ENCODE results near the gene GCNT4.

Gene GCNT4

GRCh38 chr5:75059912-75060545 lies 7.7 kb upstream of the GCNT4 start:
- no peaks in the 10 kb centered on the region for H4K20me1 ChIP-seq (ENCODE audit: insufficient read depth, low read length)
- peaks cover 20% of the 10 kb centered on the region for H3K4me1 ChIP-seq (ENCODE audit: low read length)
- H3K9me2 ChIP-seq (replicated peaks; ENCODE audit: insufficient read depth, low read length) = no peaks in the 10 kb centered on the region
- H3K4me3 ChIP-seq (ENCODE audit: low read length) = no peak overlapping the region
- no peaks in the 10 kb centered on the region for H3K36me3 ChIP-seq (replicated peaks; ENCODE audit: insufficient read depth, low read length)
- no peak overlapping the region for H3K4me2 ChIP-seq (ENCODE audit: low read depth, low read length)
- no peak overlapping the region for H3K9ac ChIP-seq (ENCODE audit: low read length)
- H2AFZ ChIP-seq (ENCODE audit: low read length) = no peak overlapping the region
- no peak for TF ChIP-seq CTCF (IDR thresholded peaks at IDR 0.05; ENCODE audit: low read length)
- TF ChIP-seq EZH2 (optimal IDR thresholded peaks at IDR 0.05; ENCODE audit: low read depth, low read length) = no peak
- no peak overlapping the region for H3K27ac ChIP-seq (ENCODE audit: low read length)
- no peak for DNase-seq
- peaks cover 9% of the 10 kb centered on the region for H3F3A ChIP-seq (ENCODE audit: insufficient read depth, low read length)
- H3K79me2 ChIP-seq (ENCODE audit: low read length) = no peaks in the 10 kb centered on the region
- H3K27me3 ChIP-seq (replicated peaks; ENCODE audit: insufficient read depth, low read length) = no peaks in the 10 kb centered on the region
- H3K9me3 ChIP-seq (replicated peaks; ENCODE audit: insufficient read depth, low read length) = no peaks in the 10 kb centered on the region

- Histone ChIP-seq H3K4me1 (ENCODE audit: low read length) (peaks cover 17% of the 10 kb centered on the region), H2AFZ (ENCODE audit: low read length) (no peak overlapping the region), H3K4me3 (ENCODE audit: low read length) (no peak overlapping the region), H4K20me1 (ENCODE audit: insufficient read depth, low read length) (no peaks in the 10 kb centered on the region), H3K9me3 (replicated peaks; ENCODE audit: insufficient read depth, low read length) (no peaks in the 10 kb centered on the region), H3K4me2 (ENCODE audit: low read depth, low read length) (no peak overlapping the region), H3K9ac (ENCODE audit: low read length) (no peak overlapping the region), H3K36me3 (replicated peaks; ENCODE audit: insufficient read depth, low read length) (no peaks in the 10 kb centered on the region), H3F3A (ENCODE audit: insufficient read depth, low read length) (peaks cover 8% of the 10 kb centered on the region), H3K27me3 (replicated peaks; ENCODE audit: insufficient read depth, low read length) (no peaks in the 10 kb centered on the region), H3K27ac (ENCODE audit: low read length) (no peak overlapping the region), H3K9me2 (replicated peaks; ENCODE audit: insufficient read depth, low read length) (no peaks in the 10 kb centered on the region), H3K79me2 (ENCODE audit: low read length) (no peaks in the 10 kb centered on the region)
- no peak for DNase-seq
- TF ChIP-seq EZH2 (optimal IDR thresholded peaks at IDR 0.05; ENCODE audit: low read depth, low read length) (no peak), EZH2phosphoT487 (IDR thresholded peaks at IDR 0.05; ENCODE audit: low read length) (no peak), CTCF (IDR thresholded peaks at IDR 0.05; ENCODE audit: low read length) (no peak)
These were observed 6.7 kb upstream of the GCNT4 start for GRCh38 chr5:75058986-75059535.

GRCh38 chr5:75057561-75057960 lies 5.2 kb upstream of the GCNT4 start:
- TF ChIP-seq EZH2phosphoT487 (IDR thresholded peaks at IDR 0.05; ENCODE audit: low read length) = no peak
- Histone ChIP-seq H3K36me3 (replicated peaks; ENCODE audit: insufficient read depth, low read length) (no peaks in the 10 kb centered on the region), H3K4me1 (ENCODE audit: low read length) (peaks cover 2% of the 10 kb centered on the region; the same call in 1 of the 2 replicates), H2AFZ (ENCODE audit: low read length) (no peak overlapping the region), H3K4me2 (ENCODE audit: low read depth, low read length) (no peak overlapping the region), H4K20me1 (ENCODE audit: insufficient read depth, low read length) (no peaks in the 10 kb centered on the region), H3K79me2 (ENCODE audit: low read length) (no peaks in the 10 kb centered on the region), H3K27ac (ENCODE audit: low read length) (no peak overlapping the region), H3K9me3 (replicated peaks; ENCODE audit: insufficient read depth, low read length) (no peaks in the 10 kb centered on the region), H3K9me2 (replicated peaks; ENCODE audit: insufficient read depth, low read length) (no peaks in the 10 kb centered on the region), H3K9ac (ENCODE audit: low read length) (no peak overlapping the region), H3K4me3 (ENCODE audit: low read length) (no peak overlapping the region), H3F3A (ENCODE audit: insufficient read depth, low read length) (no peaks in the 10 kb centered on the region), H3K27me3 (replicated peaks; ENCODE audit: insufficient read depth, low read length) (no peaks in the 10 kb centered on the region)
- DNase-seq = no peak

- TF ChIP-seq EZH2phosphoT487 (IDR thresholded peaks at IDR 0.05; ENCODE audit: low read length) (no peak), EZH2 (optimal IDR thresholded peaks at IDR 0.05; ENCODE audit: low read depth, low read length) (no peak), CTCF (IDR thresholded peaks at IDR 0.05; ENCODE audit: low read length) (no peak)
- H2AFZ ChIP-seq (ENCODE audit: low read length) = no peak overlapping the region
- no peaks in the 10 kb centered on the region; the same call in 1 of the 2 replicates for H3K4me1 ChIP-seq (ENCODE audit: low read length)
- H3K27ac ChIP-seq (ENCODE audit: low read length) = no peak overlapping the region
- H4K20me1 ChIP-seq (ENCODE audit: insufficient read depth, low read length) = no peaks in the 10 kb centered on the region
- H3K79me2 ChIP-seq (ENCODE audit: low read length) = no peaks in the 10 kb centered on the region
- H3K9me3 ChIP-seq (replicated peaks; ENCODE audit: insufficient read depth, low read length) = no peaks in the 10 kb centered on the region
- no peaks in the 10 kb centered on the region for H3K27me3 ChIP-seq (replicated peaks; ENCODE audit: insufficient read depth, low read length)
- DNase-seq = no peak
- no peaks in the 10 kb centered on the region for H3K9me2 ChIP-seq (replicated peaks; ENCODE audit: insufficient read depth, low read length)
- H3K4me2 ChIP-seq (ENCODE audit: low read depth, low read length) = no peak overlapping the region
- no peaks in the 10 kb centered on the region for H3K36me3 ChIP-seq (replicated peaks; ENCODE audit: insufficient read depth, low read length)
- H3K4me3 ChIP-seq (ENCODE audit: low read length) = no peak overlapping the region
- H3K9ac ChIP-seq (ENCODE audit: low read length) = no peak overlapping the region
- no peaks in the 10 kb centered on the region for H3F3A ChIP-seq (ENCODE audit: insufficient read depth, low read length)
These were observed 3.4 kb upstream of the GCNT4 start for GRCh38 chr5:75055727-75056144.

Data from MM.1S (cell line).